ENCODE results near the gene DDC.
"Not testable (repeated sequence)": the region's sequence is repeated elsewhere in the genome, so short reads cannot be mapped to it uniquely, and the experiment has no call there.

The DDC gene

GRCh38 chr7:50463035-50463434 lies 102.2 kb downstream of the DDC start:
- Histone ChIP-seq H3F3A (ENCODE audit: insufficient read depth) (no peaks in the 10 kb centered on the region), H3K27me3 (ENCODE audit: low read length) (no peaks in the 10 kb centered on the region), H3K9me3 (ENCODE audit: insufficient read depth, low read length) (no peaks in the 10 kb centered on the region), H3K4me3 (ENCODE audit: insufficient read depth, low read length, poor library complexity, severe bottlenecking) (no peak overlapping the region), H3K4me2 (ENCODE audit: low read depth, low read length, poor library complexity, severe bottlenecking) (no peak overlapping the region), H4K20me1 (ENCODE audit: low read depth, low read length) (no peaks in the 10 kb centered on the region), H3K79me2 (ENCODE audit: insufficient read depth, low read length) (no peaks in the 10 kb centered on the region), H3K9ac (ENCODE audit: low read length) (no peak overlapping the region), H2AFZ (ENCODE audit: low read depth, low read length, severe bottlenecking) (no peak overlapping the region), H3K9me2 (replicated peaks; ENCODE audit: insufficient read depth, low read length) (no peaks in the 10 kb centered on the region), H3K36me3 (ENCODE audit: low read length) (no peaks in the 10 kb centered on the region), H3K27ac (ENCODE audit: low read depth, low read length) (no peak overlapping the region)
- TF ChIP-seq, protein P1, sequence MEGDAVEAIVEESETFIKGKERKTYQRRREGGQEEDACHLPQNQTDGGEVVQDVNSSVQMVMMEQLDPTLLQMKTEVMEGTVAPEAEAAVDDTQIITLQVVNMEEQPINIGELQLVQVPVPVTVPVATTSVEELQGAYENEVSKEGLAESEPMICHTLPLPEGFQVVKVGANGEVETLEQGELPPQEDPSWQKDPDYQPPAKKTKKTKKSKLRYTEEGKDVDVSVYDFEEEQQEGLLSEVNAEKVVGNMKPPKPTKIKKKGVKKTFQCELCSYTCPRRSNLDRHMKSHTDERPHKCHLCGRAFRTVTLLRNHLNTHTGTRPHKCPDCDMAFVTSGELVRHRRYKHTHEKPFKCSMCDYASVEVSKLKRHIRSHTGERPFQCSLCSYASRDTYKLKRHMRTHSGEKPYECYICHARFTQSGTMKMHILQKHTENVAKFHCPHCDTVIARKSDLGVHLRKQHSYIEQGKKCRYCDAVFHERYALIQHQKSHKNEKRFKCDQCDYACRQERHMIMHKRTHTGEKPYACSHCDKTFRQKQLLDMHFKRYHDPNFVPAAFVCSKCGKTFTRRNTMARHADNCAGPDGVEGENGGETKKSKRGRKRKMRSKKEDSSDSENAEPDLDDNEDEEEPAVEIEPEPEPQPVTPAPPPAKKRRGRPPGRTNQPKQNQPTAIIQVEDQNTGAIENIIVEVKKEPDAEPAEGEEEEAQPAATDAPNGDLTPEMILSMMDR (IDR thresholded peaks at IDR 0.05; ENCODE audit: insufficient read depth, low read length, poor library complexity, severe bottlenecking): no peak
- no peak for TF ChIP-seq EZH2phosphoT487 (conservative IDR thresholded peaks at IDR 0.05; ENCODE audit: low read length)

DNA sequence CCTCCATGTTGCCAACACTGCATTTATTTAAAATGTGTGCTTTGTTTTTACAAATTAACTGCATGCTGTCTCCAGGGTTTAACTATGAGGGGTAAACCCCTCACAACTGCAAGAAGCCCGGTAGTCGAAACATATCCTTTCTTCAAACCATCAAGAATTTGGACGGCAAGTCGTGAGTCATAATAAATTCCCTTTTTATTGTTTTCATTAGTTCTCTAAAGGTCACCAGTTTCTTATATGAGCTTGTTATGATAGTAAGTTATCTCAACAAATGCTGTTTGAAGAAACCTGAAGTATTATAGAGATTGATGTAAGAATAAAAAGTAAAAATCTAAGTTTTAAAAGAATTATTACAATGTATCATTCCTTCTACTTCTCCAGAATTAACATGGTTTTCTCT lies 102.8 kb downstream of the DDC start:
- Histone ChIP-seq H3K27me3 (ENCODE audit: low read length) (no peaks in the 10 kb centered on the region), H3K9ac (ENCODE audit: low read length) (no peak overlapping the region), H3K36me3 (ENCODE audit: low read length) (no peaks in the 10 kb centered on the region), H3K4me3 (ENCODE audit: insufficient read depth, low read length, poor library complexity, severe bottlenecking) (no peak overlapping the region), H4K20me1 (ENCODE audit: low read depth, low read length) (no peaks in the 10 kb centered on the region), H3F3A (ENCODE audit: insufficient read depth) (no peaks in the 10 kb centered on the region), H3K9me3 (ENCODE audit: insufficient read depth, low read length) (no peaks in the 10 kb centered on the region), H2AFZ (ENCODE audit: low read depth, low read length, severe bottlenecking) (no peak overlapping the region), H3K4me2 (ENCODE audit: low read depth, low read length, poor library complexity, severe bottlenecking) (no peak overlapping the region), H3K9me2 (replicated peaks; ENCODE audit: insufficient read depth, low read length) (no peaks in the 10 kb centered on the region), H3K79me2 (ENCODE audit: insufficient read depth, low read length) (no peaks in the 10 kb centered on the region), H3K27ac (ENCODE audit: low read depth, low read length) (no peak overlapping the region)
- TF ChIP-seq, protein P1 (IDR thresholded peaks at IDR 0.05; ENCODE audit: insufficient read depth, low read length, poor library complexity, severe bottlenecking): no peak
- no peak for TF ChIP-seq EZH2phosphoT487 (conservative IDR thresholded peaks at IDR 0.05; ENCODE audit: low read length)

GRCh38 chr7:50461695-50462094 lies 103.5 kb downstream of the DDC start:
- no peak overlapping the region for H3K4me2 ChIP-seq (ENCODE audit: low read depth, low read length, poor library complexity, severe bottlenecking)
- H3K9ac ChIP-seq (ENCODE audit: low read length): no peak overlapping the region
- no peaks in the 10 kb centered on the region for H4K20me1 ChIP-seq (ENCODE audit: low read depth, low read length)
- no peaks in the 10 kb centered on the region for H3K9me2 ChIP-seq (replicated peaks; ENCODE audit: insufficient read depth, low read length)
- H3K27ac ChIP-seq (ENCODE audit: low read depth, low read length): no peak overlapping the region
- H3K36me3 ChIP-seq (ENCODE audit: low read length): no peaks in the 10 kb centered on the region
- no peaks in the 10 kb centered on the region for H3F3A ChIP-seq (ENCODE audit: insufficient read depth)
- H3K9me3 ChIP-seq (ENCODE audit: insufficient read depth, low read length): no peaks in the 10 kb centered on the region
- TF ChIP-seq EZH2phosphoT487 (conservative IDR thresholded peaks at IDR 0.05; ENCODE audit: low read length): no peak
- TF ChIP-seq, protein P1 (IDR thresholded peaks at IDR 0.05; ENCODE audit: insufficient read depth, low read length, poor library complexity, severe bottlenecking): no peak
- H3K79me2 ChIP-seq (ENCODE audit: insufficient read depth, low read length): no peaks in the 10 kb centered on the region
- H3K27me3 ChIP-seq (ENCODE audit: low read length): no peaks in the 10 kb centered on the region
- H3K4me3 ChIP-seq (ENCODE audit: insufficient read depth, low read length, poor library complexity, severe bottlenecking): no peak overlapping the region
- H2AFZ ChIP-seq (ENCODE audit: low read depth, low read length, severe bottlenecking): no peak overlapping the region

DNA sequence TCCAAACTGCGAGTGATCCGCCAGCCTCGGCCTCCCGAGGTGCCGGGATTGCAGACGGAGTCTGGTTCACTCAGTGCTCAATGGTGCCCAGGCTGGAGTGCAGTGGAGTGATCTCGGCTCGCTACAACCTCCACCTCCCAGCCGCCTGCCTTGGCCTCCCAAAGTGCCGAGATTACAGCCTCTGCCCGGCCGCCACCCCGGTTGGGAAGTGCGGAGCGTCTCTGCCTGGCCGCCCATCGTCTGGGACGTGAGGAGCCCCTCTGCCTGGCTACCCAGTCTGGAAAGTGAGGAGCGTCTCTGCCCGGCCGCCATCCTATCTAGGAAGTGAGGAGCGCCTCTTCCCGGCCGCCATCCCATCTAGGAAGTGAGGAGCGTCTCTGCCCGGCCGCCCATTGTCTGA lies 106.0 kb downstream of the DDC start:
- not testable (repeated sequence) for H3K79me2 ChIP-seq (ENCODE audit: insufficient read depth, low read length); H3K27me3 ChIP-seq (ENCODE audit: low read length); H3F3A ChIP-seq (ENCODE audit: insufficient read depth); H3K4me3 ChIP-seq (ENCODE audit: insufficient read depth, low read length, poor library complexity, severe bottlenecking); H3K36me3 ChIP-seq (ENCODE audit: low read length); H3K9me2 ChIP-seq (replicated peaks; ENCODE audit: insufficient read depth, low read length); H3K4me2 ChIP-seq (ENCODE audit: low read depth, low read length, poor library complexity, severe bottlenecking); H4K20me1 ChIP-seq (ENCODE audit: low read depth, low read length); H2AFZ ChIP-seq (ENCODE audit: low read depth, low read length, severe bottlenecking); H3K9ac ChIP-seq (ENCODE audit: low read length); H3K9me3 ChIP-seq (ENCODE audit: insufficient read depth, low read length); H3K27ac ChIP-seq (ENCODE audit: low read depth, low read length)

DNA sequence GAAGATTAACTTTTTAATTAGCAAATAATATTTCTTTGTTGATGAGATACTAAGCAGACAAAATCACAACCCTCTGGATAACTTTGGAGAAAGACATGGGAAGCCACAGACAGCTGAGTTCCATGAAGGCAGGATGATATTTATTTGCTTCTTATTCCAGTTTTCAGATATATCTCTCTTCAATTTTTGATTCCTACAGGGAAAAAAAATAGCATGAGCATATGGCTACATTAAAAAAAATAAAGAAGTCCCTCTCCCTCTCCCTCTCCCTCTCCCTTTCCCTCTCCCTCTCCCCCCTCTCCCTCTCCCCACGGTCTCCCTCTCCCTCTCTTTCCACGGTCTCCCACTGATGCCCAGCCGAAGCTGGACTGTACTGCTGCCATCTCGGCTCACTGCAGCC lies 106.6 kb downstream of the DDC start:
- H4K20me1 ChIP-seq (ENCODE audit: low read depth, low read length); H2AFZ ChIP-seq (ENCODE audit: low read depth, low read length, severe bottlenecking); H3K9me3 ChIP-seq (ENCODE audit: insufficient read depth, low read length); H3K4me3 ChIP-seq (ENCODE audit: insufficient read depth, low read length, poor library complexity, severe bottlenecking); H3K4me2 ChIP-seq (ENCODE audit: low read depth, low read length, poor library complexity, severe bottlenecking); H3F3A ChIP-seq (ENCODE audit: insufficient read depth); H3K27ac ChIP-seq (ENCODE audit: low read depth, low read length); H3K36me3 ChIP-seq (ENCODE audit: low read length); H3K9ac ChIP-seq (ENCODE audit: low read length); H3K27me3 ChIP-seq (ENCODE audit: low read length); H3K79me2 ChIP-seq (ENCODE audit: insufficient read depth, low read length); H3K9me2 ChIP-seq (replicated peaks; ENCODE audit: insufficient read depth, low read length): not testable (repeated sequence)
